ENCODE data around the gene PALD1. TPM values are rescaled to one million over a fixed set of nuclear protein-coding genes. Genes with fewer than 3 reads are reported as not detected.
A peak's percentile ranks its signal among the peaks of the same experiment; 100 is the strongest.

Gene PALD1
- total and polyA plus RNA-seq, 9 of the 15 experiments (the other 6 are each of a cell fraction or from before 2014, with no cell fraction given): 0.03 to 0.29 (median 0.09) TPM; not detected in 2

DNA sequence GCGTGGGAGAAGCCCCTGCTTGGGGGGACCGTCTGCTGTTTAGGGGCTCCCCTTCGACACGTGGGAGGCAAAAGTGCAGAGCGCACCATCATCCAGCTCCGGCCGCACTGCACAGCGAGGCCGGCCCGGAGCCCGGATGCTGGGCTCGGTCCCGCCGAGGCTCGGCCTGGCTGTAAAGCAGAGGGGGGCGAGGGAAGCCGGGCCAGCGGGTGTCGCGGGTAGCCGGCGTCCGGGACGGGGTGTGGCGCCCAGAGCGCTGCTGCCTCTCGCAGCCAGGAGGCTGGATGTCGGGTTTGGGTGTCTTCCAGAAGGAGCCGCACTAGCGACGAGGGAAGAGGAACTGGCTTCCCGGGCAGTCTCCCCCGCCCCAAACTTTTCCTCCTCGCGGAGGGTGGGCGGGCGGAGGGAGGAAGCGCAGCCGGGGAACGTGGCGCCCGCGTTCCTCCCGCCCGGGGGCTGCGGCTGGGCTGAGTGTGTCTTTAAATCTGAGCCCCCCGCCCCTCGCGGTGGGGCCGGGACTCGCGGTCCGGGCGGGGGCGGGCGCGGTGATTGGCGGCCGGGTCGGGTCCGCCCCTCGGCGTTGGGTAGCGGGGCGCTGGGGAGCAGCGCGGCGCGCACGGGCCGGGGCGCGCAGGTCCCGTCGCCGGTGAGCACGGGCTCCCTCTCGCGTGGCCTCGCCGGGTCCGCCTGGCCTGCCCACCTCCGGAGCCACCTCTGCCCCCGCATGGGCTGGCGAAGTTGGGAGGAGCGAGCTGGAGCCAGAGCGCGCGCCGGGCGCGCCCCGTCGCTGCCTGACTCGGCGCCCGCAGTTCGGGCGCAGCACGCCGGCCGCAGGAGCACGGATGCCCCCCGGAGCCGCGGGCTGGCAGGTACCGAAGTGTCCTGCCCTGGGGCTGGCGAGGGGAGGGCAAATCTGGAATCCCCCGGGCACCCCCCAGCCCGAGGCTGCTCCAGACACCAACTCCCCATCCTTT, at the start of gene PALD1 (continued):
- TF ChIP-seq CBX2 (IDR thresholded peaks at IDR 0.05; ENCODE audit: insufficient read depth, low read length, poor library complexity, severe bottlenecking) (no peak), SPI1 (IDR thresholded peaks at IDR 0.05; ENCODE audit: borderline replicate concordance, low read depth, low read length) (peak; percentile 78; the same call in 1 of the 2 replicates), ZNF253 (CRISPR knock-in tag; conservative IDR thresholded peaks at IDR 0.05) (no peak), BRD9 (IDR thresholded peaks at IDR 0.05; ENCODE audit: low read depth, partially characterized antibody) (no peak), NCOA1 (IDR thresholded peaks at IDR 0.05; ENCODE audit: low read depth) (no peak), MBD1 (CRISPR knock-in tag; IDR thresholded peaks at IDR 0.05) (no peak), NUFIP1 (IDR thresholded peaks at IDR 0.05; ENCODE audit: partially characterized antibody) (no peak), GTF3C2 (IDR thresholded peaks at IDR 0.05; ENCODE audit: borderline replicate concordance, extremely low read depth, insufficient read length) (no peak), MAZ (CRISPR knock-in tag; conservative IDR thresholded peaks at IDR 0.05 in 1 of 2, IDR thresholded peaks at IDR 0.05 in 1 of 2) (0 out of 4 replicates have a peak, but pooled peaks of 1 of the 2 experiments have one; percentile 14), E2F3 (CRISPR knock-in tag; IDR thresholded peaks at IDR 0.05) (no peak), HBP1 (CRISPR knock-in tag; IDR thresholded peaks at IDR 0.05) (no peak), BCOR (IDR thresholded peaks at IDR 0.05) (no peak), ELF4 (CRISPR knock-in tag; IDR thresholded peaks at IDR 0.05) (no peak), SNRNP70 (optimal IDR thresholded peaks at IDR 0.05; ENCODE audit: low read depth, low read length) (no peak), ZBTB7A (IDR thresholded peaks at IDR 0.05; ENCODE audit: borderline replicate concordance, control insufficient read depth, low read depth, low read length) (peak; percentile 42; the same call in 1 of the 2 replicates), PHB2 (IDR thresholded peaks at IDR 0.05; ENCODE audit: low read depth) (no peak)
- TF ChIP-seq, protein P1, sequence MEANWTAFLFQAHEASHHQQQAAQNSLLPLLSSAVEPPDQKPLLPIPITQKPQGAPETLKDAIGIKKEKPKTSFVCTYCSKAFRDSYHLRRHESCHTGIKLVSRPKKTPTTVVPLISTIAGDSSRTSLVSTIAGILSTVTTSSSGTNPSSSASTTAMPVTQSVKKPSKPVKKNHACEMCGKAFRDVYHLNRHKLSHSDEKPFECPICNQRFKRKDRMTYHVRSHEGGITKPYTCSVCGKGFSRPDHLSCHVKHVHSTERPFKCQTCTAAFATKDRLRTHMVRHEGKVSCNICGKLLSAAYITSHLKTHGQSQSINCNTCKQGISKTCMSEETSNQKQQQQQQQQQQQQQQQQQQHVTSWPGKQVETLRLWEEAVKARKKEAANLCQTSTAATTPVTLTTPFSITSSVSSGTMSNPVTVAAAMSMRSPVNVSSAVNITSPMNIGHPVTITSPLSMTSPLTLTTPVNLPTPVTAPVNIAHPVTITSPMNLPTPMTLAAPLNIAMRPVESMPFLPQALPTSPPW (CRISPR knock-in tag; IDR thresholded peaks at IDR 0.05): peak; percentile 52
- TF ChIP-seq, protein P2, sequence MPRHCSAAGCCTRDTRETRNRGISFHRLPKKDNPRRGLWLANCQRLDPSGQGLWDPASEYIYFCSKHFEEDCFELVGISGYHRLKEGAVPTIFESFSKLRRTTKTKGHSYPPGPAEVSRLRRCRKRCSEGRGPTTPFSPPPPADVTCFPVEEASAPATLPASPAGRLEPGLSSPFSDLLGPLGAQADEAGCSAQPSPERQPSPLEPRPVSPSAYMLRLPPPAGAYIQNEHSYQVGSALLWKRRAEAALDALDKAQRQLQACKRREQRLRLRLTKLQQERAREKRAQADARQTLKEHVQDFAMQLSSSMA (CRISPR knock-in tag; IDR thresholded peaks at IDR 0.05): no peak
